ENCODE data around the gene IGFBP2. TPM values are rescaled to one million over a fixed set of nuclear protein-coding genes. Genes with fewer than 3 reads are reported as not detected.

Gene IGFBP2
- total and polyA plus RNA-seq, 2 donors (not counting 1 experiment from before 2014, with no cell fraction given): not detected

DNA sequence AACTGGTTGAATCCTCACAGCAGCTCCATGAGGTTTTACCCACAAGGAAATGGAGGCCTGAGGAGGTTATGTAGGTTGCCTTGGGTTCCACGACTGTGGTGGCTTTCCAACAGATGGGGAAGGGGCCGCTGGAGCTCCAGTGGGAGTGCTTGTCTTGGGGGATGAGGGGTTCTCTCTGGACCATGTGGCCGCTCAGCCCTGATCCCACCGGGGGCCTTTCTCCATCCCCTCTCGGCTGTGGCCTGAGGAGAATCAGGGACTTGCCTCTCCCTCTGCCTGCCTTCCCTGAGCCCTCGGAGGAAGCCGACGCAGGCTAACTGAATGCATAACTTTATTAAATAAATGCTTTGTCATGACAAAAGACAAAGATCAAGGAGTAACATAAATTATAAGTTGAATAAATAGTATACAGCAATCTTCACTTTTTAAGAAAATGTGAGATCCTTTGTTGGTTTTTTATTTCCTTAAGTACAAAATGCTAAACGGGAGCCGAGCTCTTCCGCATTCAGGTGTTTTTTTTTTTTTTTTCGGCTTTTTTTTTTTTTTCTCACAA, 38.6 kb downstream of the IGFBP2 start:
- peaks cover 30% of the 10 kb centered on the region for H3K27me3 Mint-ChIP-seq
- 82% methylated on average over 2 of the region's 12 CpGs for WGBS (ENCODE audit: insufficient coverage)

DNA sequence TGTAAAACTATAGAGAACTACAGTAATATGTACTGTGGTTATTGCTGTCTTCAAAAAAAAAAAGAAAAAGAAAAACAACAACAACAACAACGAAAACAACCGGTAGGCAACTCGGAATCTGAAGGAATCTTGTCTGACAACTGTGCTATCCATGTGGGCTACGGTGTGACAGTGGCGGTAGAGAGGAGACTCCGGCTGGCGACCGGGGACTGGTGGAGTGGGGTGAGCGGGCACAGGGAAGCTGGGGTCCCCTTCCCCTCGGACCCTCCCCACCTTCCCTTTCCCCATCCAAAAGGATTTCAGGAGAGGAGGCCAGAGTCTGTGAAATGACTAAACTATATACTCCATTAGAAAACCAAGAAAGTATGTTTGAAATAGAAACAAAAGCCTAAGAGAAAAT, 39.2 kb downstream of the IGFBP2 start:
- H3K4me3 Mint-ChIP-seq: no peak overlapping the region
- H3K27ac Mint-ChIP-seq: no peak overlapping the region
- no peaks in the 10 kb centered on the region for H3K4me1 Mint-ChIP-seq
- H3K9me3 ChIP-seq (ENCODE audit: control extremely low read depth in 1 of 3, control insufficient read depth in 2 of 3, insufficient read depth in 1 of 3, low read length in 2 of 3): no peaks in the 10 kb centered on the region
- H3K9ac ChIP-seq (ENCODE audit: low read length): no peak overlapping the region
- TF ChIP-seq, protein P1, sequence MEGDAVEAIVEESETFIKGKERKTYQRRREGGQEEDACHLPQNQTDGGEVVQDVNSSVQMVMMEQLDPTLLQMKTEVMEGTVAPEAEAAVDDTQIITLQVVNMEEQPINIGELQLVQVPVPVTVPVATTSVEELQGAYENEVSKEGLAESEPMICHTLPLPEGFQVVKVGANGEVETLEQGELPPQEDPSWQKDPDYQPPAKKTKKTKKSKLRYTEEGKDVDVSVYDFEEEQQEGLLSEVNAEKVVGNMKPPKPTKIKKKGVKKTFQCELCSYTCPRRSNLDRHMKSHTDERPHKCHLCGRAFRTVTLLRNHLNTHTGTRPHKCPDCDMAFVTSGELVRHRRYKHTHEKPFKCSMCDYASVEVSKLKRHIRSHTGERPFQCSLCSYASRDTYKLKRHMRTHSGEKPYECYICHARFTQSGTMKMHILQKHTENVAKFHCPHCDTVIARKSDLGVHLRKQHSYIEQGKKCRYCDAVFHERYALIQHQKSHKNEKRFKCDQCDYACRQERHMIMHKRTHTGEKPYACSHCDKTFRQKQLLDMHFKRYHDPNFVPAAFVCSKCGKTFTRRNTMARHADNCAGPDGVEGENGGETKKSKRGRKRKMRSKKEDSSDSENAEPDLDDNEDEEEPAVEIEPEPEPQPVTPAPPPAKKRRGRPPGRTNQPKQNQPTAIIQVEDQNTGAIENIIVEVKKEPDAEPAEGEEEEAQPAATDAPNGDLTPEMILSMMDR (IDR thresholded peaks at IDR 0.05): no peak
- no peak for TF ChIP-seq EZH2 (IDR thresholded peaks at IDR 0.05; ENCODE audit: borderline replicate concordance, insufficient read depth, low read depth, low read length, poor library complexity, severe bottlenecking)
- no peaks in the 10 kb centered on the region for H3K79me2 ChIP-seq (ENCODE audit: control insufficient read depth, insufficient read depth, low read length)
- H3K27me3 Mint-ChIP-seq: peaks cover 30% of the 10 kb centered on the region
- H3K4me3 ChIP-seq (ENCODE audit: control extremely low read depth in 1 of 5, extremely low read depth in 1 of 5, insufficient read depth in 1 of 5, low read depth in 2 of 5, low read length in 4 of 5): no peak overlapping the region
- H3K27me3 ChIP-seq (replicated peaks in 1 of 4; ENCODE audit: control extremely low read depth in 1 of 4, control insufficient read depth in 3 of 4, insufficient read depth in 4 of 4, low read length in 3 of 4): peaks cover 0 to 13% (median 0%) of the 10 kb centered on the region in 4 experiments
- no peaks in the 10 kb centered on the region for H4K20me1 ChIP-seq (ENCODE audit: control insufficient read depth, insufficient read depth, low read length, poor library complexity, severe bottlenecking)
- ATAC-seq (ENCODE audit: low read depth) (no peak), DNase-seq (no peak)
- intact Hi-C loops (cut with micrococcal nuclease): no loop called here
- H3K4me2 ChIP-seq (replicated peaks; ENCODE audit: low read depth, low read length, poor library complexity, severe bottlenecking): no peak overlapping the region
- WGBS (ENCODE audit: insufficient coverage): no CpG with 5 or more reads among the region's 10 CpGs
- no peaks in the 10 kb centered on the region for H3K36me3 ChIP-seq (replicated peaks in 1 of 2; ENCODE audit: control extremely low read depth in 1 of 2, control insufficient read depth in 1 of 2, extremely low read depth in 1 of 2, insufficient read depth in 2 of 2, low read length in 1 of 2)
- no peaks in the 10 kb centered on the region for H3K9me3 Mint-ChIP-seq (ENCODE audit: insufficient read depth)
- no peaks in the 10 kb centered on the region for H3K4me1 ChIP-seq (ENCODE audit: control insufficient read depth in 2 of 2, insufficient read depth in 2 of 2, low read length in 2 of 2)
- H2AFZ ChIP-seq (ENCODE audit: insufficient read depth, low read depth, low read length, poor library complexity, severe bottlenecking): no peak overlapping the region
- no peak overlapping the region for H3K27ac ChIP-seq (ENCODE audit: low read length in 2 of 2)
- ChIA-PET CTCF (no interaction called here), POLR2A (no interaction called here)

More for the DNA sequence above, 38.6 kb downstream of the IGFBP2 start:
- no peak overlapping the region for H3K27ac Mint-ChIP-seq
- Histone ChIP-seq H3K4me3 (ENCODE audit: control extremely low read depth in 1 of 5, extremely low read depth in 1 of 5, insufficient read depth in 1 of 5, low read depth in 2 of 5, low read length in 4 of 5) (no peak overlapping the region), H3K4me2 (replicated peaks; ENCODE audit: low read depth, low read length, poor library complexity, severe bottlenecking) (no peak overlapping the region), H3K36me3 (replicated peaks in 1 of 2; ENCODE audit: control extremely low read depth in 1 of 2, control insufficient read depth in 1 of 2, extremely low read depth in 1 of 2, insufficient read depth in 2 of 2, low read length in 1 of 2) (no peaks in the 10 kb centered on the region), H3K27ac (ENCODE audit: low read length in 2 of 2) (no peak overlapping the region), H2AFZ (ENCODE audit: insufficient read depth, low read depth, low read length, poor library complexity, severe bottlenecking) (no peak overlapping the region), H3K9ac (ENCODE audit: low read length) (no peak overlapping the region), H3K4me1 (ENCODE audit: control insufficient read depth in 2 of 2, insufficient read depth in 2 of 2, low read length in 2 of 2) (no peaks in the 10 kb centered on the region), H3K27me3 (replicated peaks in 1 of 4; ENCODE audit: control extremely low read depth in 1 of 4, control insufficient read depth in 3 of 4, insufficient read depth in 4 of 4, low read length in 3 of 4) (peaks cover 0 to 13% (median 0%) of the 10 kb centered on the region in 4 experiments), H4K20me1 (ENCODE audit: control insufficient read depth, insufficient read depth, low read length, poor library complexity, severe bottlenecking) (no peaks in the 10 kb centered on the region), H3K79me2 (ENCODE audit: control insufficient read depth, insufficient read depth, low read length) (no peaks in the 10 kb centered on the region), H3K9me3 (ENCODE audit: control extremely low read depth in 1 of 3, control insufficient read depth in 2 of 3, insufficient read depth in 1 of 3, low read length in 2 of 3) (no peaks in the 10 kb centered on the region)
- H3K4me1 Mint-ChIP-seq: no peaks in the 10 kb centered on the region
- DNase-seq (no peak), ATAC-seq (ENCODE audit: low read depth) (no peak)
- ChIA-PET POLR2A (no interaction called here), CTCF (interaction anchor here (0.7 kb wide), 1 partner anchor 555 kb away, joined by 4 read pairs; no protein-coding TSS in a partner anchor)
- H3K9me3 Mint-ChIP-seq (ENCODE audit: insufficient read depth): no peaks in the 10 kb centered on the region
- TF ChIP-seq, protein P1 (IDR thresholded peaks at IDR 0.05): no peak
- no peak for TF ChIP-seq EZH2 (IDR thresholded peaks at IDR 0.05; ENCODE audit: borderline replicate concordance, insufficient read depth, low read depth, low read length, poor library complexity, severe bottlenecking)
- no peak overlapping the region for H3K4me3 Mint-ChIP-seq
- intact Hi-C loops (cut with micrococcal nuclease): no loop called here
